IMR-90 (cell line): ENCODE measurements around the gene DPEP2NB.

Experiments used
- BHLHE40 ChIP-seq: fragments of 150-350 bp; IDR thresholded peaks from 2 replicates; pipeline ENCODE4 v1.6.1; 2016; ENCODE audit warnings: mild to moderate bottlenecking, low read depth, low read length
- CEBPB ChIP-seq: IDR thresholded peaks from 2 replicates; pipeline ENCODE4 v1.6.1; 2012; ENCODE audit warnings: low read depth, low read length, improper control_type of control experiment
- FOS ChIP-seq: fragments of 150-350 bp; IDR thresholded peaks from 2 replicates; pipeline ENCODE4 v1.6.1; 2016; ENCODE audit warnings: low read depth, low read length
- MAFK ChIP-seq: IDR thresholded peaks from 2 replicates; pipeline ENCODE4 v1.6.1; 2012; ENCODE audit warnings: low read depth, low read length, improper control_type of control experiment
- MAZ ChIP-seq: IDR thresholded peaks from 2 replicates; pipeline ENCODE4 v1.6.1; 2012; ENCODE audit warnings: low read depth, mild to moderate bottlenecking, low read length, improper control_type of control experiment, moderate library complexity, borderline replicate concordance
- NFE2L2 ChIP-seq: fragments of 150-350 bp; IDR thresholded peaks from 2 replicates; pipeline ENCODE4 v1.6.1; 2016; ENCODE audit warnings: low read depth, mild to moderate bottlenecking, low read length
- POLR2A ChIP-seq: IDR thresholded peaks from 2 replicates; pipeline ENCODE4 v1.6.1; 2012; ENCODE audit warnings: mild to moderate bottlenecking, low read depth, low read length
- RAD21 ChIP-seq: IDR thresholded peaks from 2 replicates; pipeline ENCODE4 v1.6.1; 2012; ENCODE audit warnings: low read length, improper control_type of control experiment
- RCOR1 ChIP-seq: IDR thresholded peaks from 2 replicates; pipeline ENCODE4 v1.6.1; 2012; ENCODE audit warnings: mild to moderate bottlenecking, low read length, improper control_type of control experiment; ENCODE audit not compliant: insufficient replicate concordance
- RFX5 ChIP-seq: IDR thresholded peaks from 2 replicates; pipeline ENCODE4 v1.8.0; 2012; ENCODE audit warnings: low read depth, mild to moderate bottlenecking, low read length, moderate library complexity
- SMC3 ChIP-seq: fragments of 150-350 bp; IDR thresholded peaks from 2 replicates; pipeline ENCODE4 v1.6.1; 2016; ENCODE audit warnings: low read depth, mild to moderate bottlenecking, antibody characterized with exemption, low read length, moderate library complexity
- TF ChIP-seq, protein P1 (sequence below): fragments of 150-350 bp; IDR thresholded peaks from 2 replicates; pipeline ENCODE4 v1.6.1; 2016; ENCODE audit warnings: low read depth, mild to moderate bottlenecking, low read length, moderate library complexity, borderline replicate concordance
- TF ChIP-seq, protein P2 (sequence below): conservative IDR thresholded peaks from 2 replicates; pipeline ENCODE4 v1.5.1; 2012; ENCODE audit warnings: mild to moderate bottlenecking, low read depth, low read length, improper control_type of control experiment
- TF ChIP-seq, protein P3 (sequence below): fragments of 150-350 bp; IDR thresholded peaks from 2 replicates; pipeline ENCODE4 v1.6.1; 2017; ENCODE audit warnings: mild to moderate bottlenecking, antibody characterized with exemption, low read length, low read depth

DNA sequence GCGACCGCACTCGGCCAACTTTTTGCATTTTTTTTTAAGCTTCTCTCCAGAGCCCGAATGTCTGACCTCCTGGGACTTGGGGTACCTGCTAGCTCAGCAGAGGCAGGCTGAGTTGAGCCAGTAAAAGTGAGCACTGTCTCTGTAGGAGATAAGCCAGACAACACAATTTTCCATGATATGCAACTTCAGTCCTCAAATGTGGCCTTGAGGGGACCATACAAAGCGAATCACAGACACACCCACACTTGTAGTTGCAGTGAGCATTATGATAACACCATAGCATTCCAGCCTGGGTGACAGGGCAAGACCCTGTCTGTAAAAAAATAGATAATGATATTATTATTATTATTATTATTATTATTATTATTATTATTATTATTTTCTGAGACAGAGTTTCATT is 19.0 kb downstream of the DPEP2NB start:
- TF ChIP-seq, protein P1, sequence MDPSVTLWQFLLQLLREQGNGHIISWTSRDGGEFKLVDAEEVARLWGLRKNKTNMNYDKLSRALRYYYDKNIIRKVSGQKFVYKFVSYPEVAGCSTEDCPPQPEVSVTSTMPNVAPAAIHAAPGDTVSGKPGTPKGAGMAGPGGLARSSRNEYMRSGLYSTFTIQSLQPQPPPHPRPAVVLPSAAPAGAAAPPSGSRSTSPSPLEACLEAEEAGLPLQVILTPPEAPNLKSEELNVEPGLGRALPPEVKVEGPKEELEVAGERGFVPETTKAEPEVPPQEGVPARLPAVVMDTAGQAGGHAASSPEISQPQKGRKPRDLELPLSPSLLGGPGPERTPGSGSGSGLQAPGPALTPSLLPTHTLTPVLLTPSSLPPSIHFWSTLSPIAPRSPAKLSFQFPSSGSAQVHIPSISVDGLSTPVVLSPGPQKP = no peak
- TF ChIP-seq, protein P2, sequence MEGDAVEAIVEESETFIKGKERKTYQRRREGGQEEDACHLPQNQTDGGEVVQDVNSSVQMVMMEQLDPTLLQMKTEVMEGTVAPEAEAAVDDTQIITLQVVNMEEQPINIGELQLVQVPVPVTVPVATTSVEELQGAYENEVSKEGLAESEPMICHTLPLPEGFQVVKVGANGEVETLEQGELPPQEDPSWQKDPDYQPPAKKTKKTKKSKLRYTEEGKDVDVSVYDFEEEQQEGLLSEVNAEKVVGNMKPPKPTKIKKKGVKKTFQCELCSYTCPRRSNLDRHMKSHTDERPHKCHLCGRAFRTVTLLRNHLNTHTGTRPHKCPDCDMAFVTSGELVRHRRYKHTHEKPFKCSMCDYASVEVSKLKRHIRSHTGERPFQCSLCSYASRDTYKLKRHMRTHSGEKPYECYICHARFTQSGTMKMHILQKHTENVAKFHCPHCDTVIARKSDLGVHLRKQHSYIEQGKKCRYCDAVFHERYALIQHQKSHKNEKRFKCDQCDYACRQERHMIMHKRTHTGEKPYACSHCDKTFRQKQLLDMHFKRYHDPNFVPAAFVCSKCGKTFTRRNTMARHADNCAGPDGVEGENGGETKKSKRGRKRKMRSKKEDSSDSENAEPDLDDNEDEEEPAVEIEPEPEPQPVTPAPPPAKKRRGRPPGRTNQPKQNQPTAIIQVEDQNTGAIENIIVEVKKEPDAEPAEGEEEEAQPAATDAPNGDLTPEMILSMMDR = no peak
- TF ChIP-seq BHLHE40 = no peak
- no peak for TF ChIP-seq FOS
- TF ChIP-seq NFE2L2 = no peak
- no peak for TF ChIP-seq MAFK
- TF ChIP-seq POLR2A = no peak
- TF ChIP-seq RFX5 = no peak
- no peak for TF ChIP-seq CEBPB
- TF ChIP-seq RAD21 = no peak
- TF ChIP-seq MAZ = no peak
- no peak for TF ChIP-seq SMC3
- TF ChIP-seq, protein P3, sequence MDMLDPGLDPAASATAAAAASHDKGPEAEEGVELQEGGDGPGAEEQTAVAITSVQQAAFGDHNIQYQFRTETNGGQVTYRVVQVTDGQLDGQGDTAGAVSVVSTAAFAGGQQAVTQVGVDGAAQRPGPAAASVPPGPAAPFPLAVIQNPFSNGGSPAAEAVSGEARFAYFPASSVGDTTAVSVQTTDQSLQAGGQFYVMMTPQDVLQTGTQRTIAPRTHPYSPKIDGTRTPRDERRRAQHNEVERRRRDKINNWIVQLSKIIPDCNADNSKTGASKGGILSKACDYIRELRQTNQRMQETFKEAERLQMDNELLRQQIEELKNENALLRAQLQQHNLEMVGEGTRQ = no peak
- TF ChIP-seq RCOR1 = no peak
